Chondrocyte (in vitro differentiated cells): ENCODE results near the gene RAVER1. TPM values are rescaled to one million over a fixed set of nuclear protein-coding genes. Genes with fewer than 3 reads are reported as not detected.
A peak's percentile ranks its signal among the peaks of the same experiment; 100 is the strongest.

ENCODE experiments used
- DNase-seq: peaks from one replicate; pipeline ENCODE4 v3.0.0; 2021; ENCODE audit warnings: mixed read lengths, low spot score
- H3K27ac Mint-ChIP-seq: one replicate; pipeline ENCODE4 v1.8.0; 2021; ENCODE audit warnings: mild to moderate bottlenecking, moderate library complexity, mixed read lengths; ENCODE audit not compliant: unreplicated experiment
- H3K27me3 Mint-ChIP-seq: 2 replicates; pipeline ENCODE4 v1.8.0; 2021; ENCODE audit warnings: low read depth, mixed read lengths
- H3K36me3 Mint-ChIP-seq: 2 replicates; pipeline ENCODE4 v1.8.0; 2021; ENCODE audit warnings: low read depth, mixed read lengths
- H3K4me1 Mint-ChIP-seq: 2 replicates; pipeline ENCODE4 v1.8.0; 2021; ENCODE audit warnings: low read depth, mild to moderate bottlenecking, mixed read lengths
- H3K4me3 Mint-ChIP-seq: one replicate; pipeline ENCODE4 v1.8.0; 2021; ENCODE audit warnings: mild to moderate bottlenecking, moderate library complexity, mixed read lengths; ENCODE audit not compliant: unreplicated experiment
- H3K9me3 Mint-ChIP-seq: 2 replicates; pipeline ENCODE4 v1.8.0; 2021; ENCODE audit warnings: low read depth, mixed read lengths
- CTCF ChIP-seq: fragments of 200-600 bp; sonication (generic); IDR thresholded peaks from 2 replicates; pipeline ENCODE4 v1.5.0; 2021; ENCODE audit warnings: antibody characterized with exemption, mild to moderate bottlenecking, moderate library complexity
- total RNA-seq: library from RNA; stranded (reverse); gene quantifications from 3 replicates; pipeline ENCODE4 v1.2.1, GENCODE V29; 2021

The RAVER1 gene
- total RNA-seq, 1 donor from 2014 or later = 32.3 TPM

GRCh38 chr19:10292789-10293636, 40.3 kb downstream of the RAVER1 start:
- no peak for DNase-seq
- Mint-ChIP-seq H3K9me3 (no peaks in the 10 kb centered on the region), H3K27ac (no peak overlapping the region), H3K4me3 (peak overlapping the region; percentile 83), H3K36me3 (peaks cover 3% of the 10 kb centered on the region), H3K4me1 (peaks cover 47% of the 10 kb centered on the region), H3K27me3 (peaks cover 56% of the 10 kb centered on the region)
- TF ChIP-seq CTCF = no peak

- Mint-ChIP-seq H3K27me3 (peaks cover 58% of the 10 kb centered on the region), H3K27ac (no peak overlapping the region), H3K9me3 (no peaks in the 10 kb centered on the region), H3K4me1 (peaks cover 47% of the 10 kb centered on the region), H3K4me3 (peak overlapping the region; percentile 83), H3K36me3 (peaks cover 3% of the 10 kb centered on the region)
- TF ChIP-seq CTCF = no peak
- DNase-seq = no peak
These were observed 41.0 kb downstream of the RAVER1 start for GRCh38 chr19:10292206-10292788.

GRCh38 chr19:10291554-10292205, 41.6 kb downstream of the RAVER1 start:
- no peak overlapping the region for H3K27ac Mint-ChIP-seq
- H3K4me1 Mint-ChIP-seq = peaks cover 48% of the 10 kb centered on the region
- no peak for DNase-seq
- H3K4me3 Mint-ChIP-seq = peak overlapping the region; percentile 83
- peaks cover 58% of the 10 kb centered on the region for H3K27me3 Mint-ChIP-seq
- TF ChIP-seq CTCF = no peak
- H3K36me3 Mint-ChIP-seq = peaks cover 3% of the 10 kb centered on the region
- no peaks in the 10 kb centered on the region for H3K9me3 Mint-ChIP-seq

GRCh38 chr19:10290876-10291553, 42.3 kb downstream of the RAVER1 start:
- no peak overlapping the region for H3K27ac Mint-ChIP-seq

More at GRCh38 chr19:10290876-10291553, 42.3 kb downstream of the RAVER1 start:
- H3K36me3 Mint-ChIP-seq = peaks cover 3% of the 10 kb centered on the region
- H3K4me3 Mint-ChIP-seq = peak overlapping the region; percentile 83
- TF ChIP-seq CTCF = no peak
- DNase-seq = no peak
- H3K9me3 Mint-ChIP-seq = no peaks in the 10 kb centered on the region
- peaks cover 56% of the 10 kb centered on the region for H3K27me3 Mint-ChIP-seq
- peaks cover 53% of the 10 kb centered on the region for H3K4me1 Mint-ChIP-seq
